IPS-NIHi7 (cell line): Measurements from ENCODE around the gene B9D2.
A peak's percentile ranks its signal among the peaks of the same experiment; 100 is the strongest.
"Not testable (repeated sequence)": the region's sequence is repeated elsewhere in the genome, so short reads cannot be mapped to it uniquely, and the experiment has no call there.

Experiments used
- DNase-seq: peaks from one replicate; pipeline ENCODE4 v3.0.0; 2012; ENCODE audit warnings: mixed read lengths; ENCODE audit errors: extremely low spot score

Gene B9D2

GRCh38 chr19:41363753-41364523 lies at the start of gene B9D2:
Gene B9D2, minus strand, starts transcription at chr19:41364149. Its CDS starts 630 bp downstream, at chr19:41363519.
- DNase-seq, result peak; percentile 96

- DNase-seq, result no peak
Observed at GRCh38 chr19:41412953-41413352, 49.0 kb upstream of the B9D2 start.

- no peak for DNase-seq
Observed at GRCh38 chr19:41411968-41412265, 48.0 kb upstream of the B9D2 start.

- no peak for DNase-seq
Observed at GRCh38 chr19:41411100-41411967, 47.4 kb upstream of the B9D2 start.

- DNase-seq, result no peak
Observed at GRCh38 chr19:41410336-41411054, 46.5 kb upstream of the B9D2 start.

- DNase-seq, result no peak
Observed at GRCh38 chr19:41409288-41409687, 45.3 kb upstream of the B9D2 start.

- not testable (repeated sequence) for DNase-seq
Observed at GRCh38 chr19:41408846-41409245, 44.9 kb upstream of the B9D2 start.

GRCh38 chr19:41408256-41408655 lies 44.3 kb upstream of the B9D2 start:
- DNase-seq, result peak; percentile 55

GRCh38 chr19:41407271-41407670 lies 43.3 kb upstream of the B9D2 start:
- DNase-seq, result no peak

GRCh38 chr19:41405776-41406175 lies 41.8 kb upstream of the B9D2 start:
- DNase-seq, result no peak

GRCh38 chr19:41403181-41403970 lies 39.4 kb upstream of the B9D2 start:
- no peak for DNase-seq

GRCh38 chr19:41402010-41402409 lies 38.1 kb upstream of the B9D2 start:
- DNase-seq, result no peak

- no peak for DNase-seq
Observed at GRCh38 chr19:41401483-41401882, 37.5 kb upstream of the B9D2 start.

GRCh38 chr19:41399525-41399924 lies 35.6 kb upstream of the B9D2 start:
- no peak for DNase-seq

GRCh38 chr19:41399091-41399490 lies 35.1 kb upstream of the B9D2 start:
- no peak for DNase-seq

GRCh38 chr19:41398598-41398997 lies 34.6 kb upstream of the B9D2 start:
- DNase-seq, result no peak

- no peak for DNase-seq
Observed at GRCh38 chr19:41398050-41398418, 34.1 kb upstream of the B9D2 start.

- DNase-seq, result peak; percentile 99
Observed at GRCh38 chr19:41397086-41398049, 33.4 kb upstream of the B9D2 start, which contains the start of the genes BCKDHA and EXOSC5. Gene BCKDHA, plus strand, starts transcription at chr19:41397818. Its CDS starts 10 bp downstream, at chr19:41397828. Gene EXOSC5, minus strand, starts transcription at chr19:41397359. Its CDS starts 31 bp downstream, at chr19:41397328.

- no peak for DNase-seq
Observed at GRCh38 chr19:41395355-41395754, 31.4 kb upstream of the B9D2 start.

- DNase-seq, result no peak
Observed at GRCh38 chr19:41392775-41393174, 28.8 kb upstream of the B9D2 start.
